T-helper 22 cell (primary cell): ENCODE results near the gene CDH4.

ENCODE experiments used
- DNase-seq: peaks from one replicate; pipeline ENCODE4 v3.0.0-alpha.2; 2020; ENCODE audit warnings: low read depth

Gene CDH4

DNA sequence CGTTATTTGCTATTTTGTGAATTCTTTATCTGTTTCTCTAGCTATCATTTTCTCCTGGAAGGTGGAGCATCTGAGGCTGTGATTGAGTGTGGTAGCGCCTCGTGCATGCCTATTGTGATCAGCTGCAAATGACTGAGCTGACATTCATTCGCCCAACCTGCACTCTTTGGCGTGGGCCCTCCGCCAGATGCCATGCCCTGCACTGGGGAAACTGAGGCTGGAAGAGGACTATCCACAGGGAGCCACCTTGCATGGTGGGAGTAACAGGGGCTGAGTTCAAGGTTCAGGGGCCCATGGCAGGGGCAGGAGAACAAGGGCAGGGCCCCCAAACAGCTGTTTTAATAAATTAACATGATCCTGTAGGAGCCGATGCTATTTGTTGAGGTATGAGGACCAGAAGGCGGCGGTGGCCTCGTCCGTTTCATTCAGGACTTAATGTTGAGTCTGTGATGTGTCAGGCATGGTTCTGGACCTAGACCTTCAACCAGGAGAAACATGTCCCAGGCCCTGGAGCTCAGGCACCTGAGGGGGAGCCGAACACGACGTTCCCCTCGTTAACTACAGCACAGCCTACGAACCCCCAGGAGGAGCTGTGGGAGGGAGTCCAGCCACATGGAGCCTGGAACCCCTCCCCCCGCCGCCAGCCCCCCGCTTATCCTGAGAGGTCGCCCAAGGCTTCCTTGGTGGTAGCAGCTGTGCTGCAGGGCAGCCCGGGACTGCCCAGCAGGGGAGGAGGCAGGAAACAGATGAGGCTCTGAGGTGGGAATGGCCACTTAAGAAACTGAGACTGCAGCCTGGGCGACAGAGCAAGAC is 242.9 kb downstream of the CDH4 start:
- DNase-seq: no peak

DNA sequence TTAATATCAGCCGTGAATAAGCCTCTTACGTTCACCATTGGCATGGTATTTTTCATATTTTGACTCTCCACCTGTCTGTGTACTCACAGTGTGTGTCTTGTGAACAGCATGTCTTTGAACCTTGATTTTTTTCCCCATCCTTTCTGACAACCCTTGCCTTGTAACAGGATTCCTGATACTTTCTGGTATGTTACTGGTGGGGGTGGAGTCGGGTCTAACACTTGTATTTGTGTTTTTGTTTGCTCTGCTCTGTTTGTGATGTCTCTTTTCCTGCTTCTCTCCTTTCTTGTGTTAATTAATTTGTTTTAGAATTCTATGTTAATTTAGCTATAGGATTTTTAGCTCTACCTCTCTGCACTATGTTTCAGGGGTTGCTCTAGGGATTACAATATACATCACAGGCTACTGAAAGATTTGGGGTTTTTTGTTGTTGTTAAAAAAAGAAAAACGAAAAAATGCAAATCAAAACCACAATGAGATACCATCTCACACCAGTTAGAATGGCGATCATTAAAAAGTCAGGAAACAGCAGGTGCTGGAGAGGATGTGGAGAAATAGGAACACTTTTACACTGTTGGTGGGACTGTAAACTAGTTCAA is 245.1 kb downstream of the CDH4 start:
- no peak for DNase-seq

DNA sequence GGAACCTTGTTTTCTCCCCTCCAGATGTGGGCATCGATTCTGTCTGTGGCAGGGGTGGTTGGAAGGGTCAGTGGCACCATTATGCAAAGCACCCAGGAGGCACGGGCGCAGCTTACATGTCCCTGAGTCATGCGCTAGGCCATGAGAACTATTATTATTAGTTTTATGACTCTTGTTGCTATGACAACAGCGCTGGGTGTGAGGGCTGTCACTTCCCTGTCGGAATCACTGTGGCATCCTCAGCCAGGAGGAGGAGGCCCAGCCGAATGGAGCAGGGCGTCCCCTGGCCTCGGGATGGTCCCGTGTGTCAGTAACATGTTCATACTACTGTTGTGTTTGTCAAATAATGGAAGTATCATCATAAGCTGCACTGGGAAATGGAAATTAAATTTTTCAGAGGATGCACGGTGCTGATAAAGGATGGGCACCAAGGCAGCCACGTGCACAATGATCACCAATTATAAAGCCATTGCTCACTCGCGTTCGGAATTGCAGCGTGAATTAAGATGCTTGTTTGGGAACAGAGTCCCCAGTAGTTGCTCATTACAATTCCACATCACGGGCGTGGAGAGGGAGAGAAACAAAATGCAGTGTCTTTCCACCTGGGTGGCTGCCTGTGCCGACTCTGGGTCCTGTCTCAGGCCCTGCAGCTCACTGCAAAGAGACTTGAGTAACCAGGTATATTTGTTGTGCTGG is 247.9 kb downstream of the CDH4 start:
- no peak for DNase-seq

DNA sequence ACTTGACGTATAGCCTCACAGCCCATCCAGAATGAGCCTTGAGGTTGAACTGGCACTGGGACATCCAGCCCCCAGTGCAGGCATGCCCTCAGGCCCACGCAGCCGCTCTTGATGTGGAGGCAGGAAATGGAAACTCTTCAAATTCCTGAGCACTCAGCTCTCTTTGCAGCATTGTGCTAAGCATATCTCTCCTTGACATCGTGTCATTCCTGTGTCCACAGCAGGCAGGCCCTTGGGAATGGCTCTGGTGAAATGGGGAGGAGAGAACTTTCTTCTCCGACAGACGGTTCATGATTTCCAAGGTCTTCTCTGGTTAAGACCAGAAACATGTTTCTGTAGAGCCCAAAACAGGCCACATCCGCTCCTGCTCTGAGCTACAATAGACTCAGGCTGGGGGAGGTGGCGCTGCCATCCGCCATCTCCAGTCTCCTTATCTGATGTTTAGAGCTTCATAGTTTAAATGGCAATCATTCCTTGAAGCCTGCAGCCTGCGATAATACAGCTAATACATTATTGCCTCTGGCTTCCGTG is 248.8 kb downstream of the CDH4 start:
- no peak for DNase-seq

DNA sequence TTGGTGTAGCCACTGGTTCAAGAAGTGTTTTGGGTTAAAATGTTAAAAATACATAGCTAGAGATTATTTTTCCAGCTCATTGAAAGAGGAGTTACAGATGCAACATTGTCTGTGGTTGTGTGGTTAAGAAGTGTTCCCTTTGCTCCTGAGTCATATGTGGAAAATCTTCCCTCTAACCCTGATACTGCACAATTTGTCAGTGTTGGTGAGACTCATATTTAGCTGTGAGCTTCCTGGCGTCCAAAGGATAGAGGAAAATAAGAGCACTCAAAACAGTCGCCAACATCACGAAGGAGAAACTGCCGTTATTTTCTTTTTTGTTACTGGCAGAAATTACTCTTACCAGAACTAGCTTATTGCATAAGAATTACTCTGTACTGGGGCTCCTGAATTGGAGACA is 250.4 kb downstream of the CDH4 start:
- DNase-seq: no peak

DNA sequence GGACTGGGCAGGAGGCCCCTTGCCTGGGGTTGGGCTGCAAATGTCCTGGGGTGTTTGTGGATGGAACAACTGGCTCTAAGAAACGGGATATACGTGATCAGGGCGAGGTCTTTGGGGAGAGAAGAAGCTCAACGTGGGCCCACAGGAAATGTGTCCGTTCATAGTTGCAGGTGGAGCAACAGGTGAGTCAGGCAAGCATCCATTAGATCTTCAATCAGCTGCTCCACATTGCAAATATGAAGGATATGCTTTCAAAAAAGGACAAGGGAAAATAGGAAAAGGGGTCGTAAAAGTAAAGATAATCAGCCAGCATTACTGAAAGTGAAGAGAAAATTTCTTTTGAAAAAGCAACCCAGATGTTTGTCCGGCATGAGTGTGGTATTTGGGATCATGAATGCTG is 251.0 kb downstream of the CDH4 start:
- DNase-seq: no peak

DNA sequence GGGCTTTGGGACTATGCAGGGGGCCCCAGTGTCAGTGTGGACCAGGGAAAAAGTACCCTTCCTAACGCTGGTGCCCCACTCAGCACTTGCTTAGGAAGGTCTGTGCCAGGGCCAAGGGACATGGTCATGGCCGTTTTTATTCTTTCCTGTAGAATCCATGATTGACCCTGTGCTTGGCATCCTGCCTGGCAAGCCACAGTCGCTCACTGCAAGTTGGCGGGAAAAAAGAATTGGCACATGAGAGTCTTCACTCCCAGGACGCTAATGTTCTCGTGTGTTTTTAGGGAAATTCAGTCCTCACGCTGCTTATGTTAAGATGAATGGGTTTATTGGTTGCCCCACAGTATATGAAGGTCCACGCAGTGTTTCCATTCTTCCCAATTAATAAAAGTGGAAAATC is 253.4 kb downstream of the CDH4 start:
- no peak for DNase-seq

DNA sequence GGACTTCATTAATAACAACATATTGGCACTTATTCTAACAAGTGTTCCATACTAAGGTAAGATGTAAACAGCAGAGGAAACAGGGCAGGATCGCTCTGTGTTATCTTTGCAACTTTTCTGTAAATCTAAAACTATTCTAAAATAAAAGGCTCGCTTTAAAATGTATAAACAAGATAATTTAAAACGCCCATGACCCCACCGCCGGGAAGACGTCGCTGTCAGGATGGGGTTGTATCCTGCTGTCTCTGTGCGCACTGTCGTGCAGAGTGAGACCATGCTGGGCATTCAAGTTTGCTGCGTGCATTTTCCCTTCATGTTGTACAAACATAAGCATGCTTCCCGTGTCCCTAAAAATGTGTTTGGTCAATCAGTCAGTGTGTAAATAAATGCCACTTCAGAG is 255.7 kb downstream of the CDH4 start:
- DNase-seq: no peak

DNA sequence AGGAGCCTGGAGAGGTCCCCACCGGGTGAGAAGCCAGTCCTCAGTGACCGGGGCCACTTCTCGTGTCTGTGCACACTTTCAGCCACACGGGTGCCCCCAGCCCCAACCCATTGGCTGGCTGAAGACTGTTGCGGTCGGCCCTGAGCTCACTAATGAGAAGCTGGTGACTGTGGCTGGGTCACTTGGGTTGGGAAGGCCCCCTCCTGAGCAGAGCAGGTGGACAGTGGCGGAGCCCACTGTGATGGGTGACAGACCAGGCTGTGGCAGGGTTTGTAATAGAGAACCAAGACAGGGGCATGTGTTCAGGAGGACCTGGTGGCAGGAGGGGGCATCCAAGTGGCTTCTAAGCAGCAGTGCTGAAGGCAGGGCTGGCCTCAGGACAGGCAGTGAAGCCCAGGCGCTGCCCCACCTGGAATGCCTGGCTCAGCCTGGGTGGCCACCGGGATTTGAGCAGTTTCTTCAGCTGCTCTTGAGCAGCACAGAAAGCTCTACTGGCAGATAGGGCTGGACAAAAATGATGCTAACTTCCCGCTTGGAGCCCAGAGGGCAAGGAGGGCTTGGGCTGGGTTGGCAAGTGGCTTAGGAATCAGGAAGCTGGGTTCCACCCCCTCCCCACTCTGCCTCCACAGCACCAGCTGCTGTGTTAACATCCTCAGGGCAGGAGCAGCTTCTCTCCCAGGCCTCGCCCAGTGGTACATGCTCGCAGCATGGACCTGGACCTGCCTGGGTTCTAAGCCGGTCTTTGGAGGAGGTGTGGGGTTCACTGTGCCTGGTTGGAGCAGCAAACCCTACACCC is 256.4 kb downstream of the CDH4 start:
- DNase-seq: no peak

DNA sequence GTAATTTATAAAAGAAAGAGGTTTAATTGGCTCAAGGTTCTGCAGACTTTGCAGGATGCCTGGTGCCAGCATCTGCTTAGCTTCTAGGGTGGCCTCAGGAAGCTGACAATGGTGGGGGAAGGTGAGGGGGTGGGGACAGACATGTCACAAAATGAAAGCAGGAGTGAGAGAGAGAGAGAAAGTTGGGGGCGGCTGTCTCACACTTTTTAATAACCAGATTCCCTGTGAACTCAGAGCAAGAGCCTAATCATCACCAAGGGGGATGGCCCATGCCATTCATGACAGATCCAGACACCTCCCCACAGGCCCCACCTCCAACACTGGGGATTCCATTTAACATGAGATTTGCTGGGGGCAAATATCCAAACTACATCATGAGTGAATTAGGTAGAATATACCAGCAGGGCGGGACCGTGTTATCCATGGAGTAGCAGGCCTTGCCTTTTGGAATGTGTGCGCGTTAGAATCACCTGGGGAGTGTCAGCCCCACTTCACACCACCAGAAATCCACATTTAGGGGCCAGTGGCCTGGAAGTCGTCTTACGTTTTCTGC is 258.8 kb downstream of the CDH4 start:
- no peak for DNase-seq

DNA sequence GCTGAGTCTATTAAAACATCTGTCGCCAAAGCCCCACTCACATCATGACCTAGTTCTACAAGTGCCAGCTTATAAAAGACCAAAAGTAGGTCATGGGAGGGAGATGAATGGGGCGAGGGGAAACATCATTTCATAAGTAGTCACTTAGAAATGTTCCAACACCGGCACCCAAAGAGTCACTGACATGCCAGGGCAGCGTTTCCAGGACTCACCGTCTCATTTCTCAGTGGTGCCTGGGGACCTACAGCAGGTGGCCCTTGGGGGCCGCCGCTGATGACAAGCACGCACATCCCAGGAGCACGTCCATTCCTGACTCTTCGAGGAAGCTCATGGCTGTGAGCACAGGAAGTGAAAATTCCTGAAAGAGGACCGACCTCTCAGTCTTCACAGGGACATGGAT is 260.4 kb downstream of the CDH4 start:
- no peak for DNase-seq

DNA sequence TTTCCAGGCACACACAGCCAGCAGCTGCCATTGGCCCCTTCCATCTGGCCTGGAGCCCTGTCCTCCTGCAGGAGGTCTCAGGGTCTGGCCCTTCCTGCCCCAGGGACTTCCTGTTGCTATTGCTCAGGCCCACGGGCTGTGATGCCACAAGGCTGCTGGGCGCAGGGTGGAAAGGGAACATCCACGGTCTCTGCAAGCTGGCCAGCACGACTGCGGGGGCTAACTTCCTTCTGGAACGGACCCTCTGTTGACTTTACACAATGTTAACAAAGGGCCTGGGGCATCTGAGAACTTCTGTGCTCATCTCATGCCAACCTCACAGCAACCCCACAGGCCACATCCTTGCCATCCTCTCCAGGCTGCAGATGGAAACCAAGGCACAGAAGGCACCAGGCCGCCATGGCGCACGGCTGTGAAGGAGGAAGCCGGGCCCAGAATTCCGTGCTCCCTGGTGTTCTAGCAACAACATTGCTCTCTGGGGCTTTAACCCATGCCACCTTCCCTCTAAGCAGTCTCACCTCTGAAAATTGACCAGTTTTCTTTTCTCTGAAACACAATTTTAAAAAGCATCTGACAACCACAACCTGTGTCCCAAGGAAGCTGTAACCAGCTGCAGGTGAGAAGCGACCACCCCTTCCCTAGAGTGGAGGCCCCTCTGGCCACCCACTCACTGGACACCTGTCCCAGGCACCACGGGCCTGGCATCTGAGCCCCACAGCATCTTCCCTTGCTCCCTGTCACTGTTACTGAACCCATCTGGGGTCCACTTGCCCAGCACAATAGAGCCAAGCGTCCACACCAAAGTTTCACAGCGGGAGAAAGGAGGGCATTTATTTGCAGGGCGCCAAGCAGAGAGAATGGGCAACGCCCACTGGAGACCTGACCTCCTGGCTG is 261.3 kb downstream of the CDH4 start:
- no peak for DNase-seq

DNA sequence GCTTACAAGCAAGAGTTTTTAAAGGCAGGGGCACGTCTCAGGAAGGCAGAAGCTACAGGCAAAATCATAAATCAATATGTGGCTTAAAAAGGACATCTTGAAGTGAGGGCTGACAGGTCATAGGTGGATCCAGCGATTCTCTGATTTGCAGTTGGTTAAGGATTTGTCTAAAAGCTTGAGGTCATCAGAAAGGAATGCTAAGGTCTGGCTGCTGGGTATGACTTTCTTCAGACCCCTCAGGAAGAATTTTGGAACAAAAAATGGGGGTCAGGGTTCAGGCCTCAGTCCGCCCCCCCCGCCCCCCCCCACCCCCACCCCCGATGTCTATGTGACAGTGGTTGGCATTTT is 261.9 kb downstream of the CDH4 start:
- no peak for DNase-seq

DNA sequence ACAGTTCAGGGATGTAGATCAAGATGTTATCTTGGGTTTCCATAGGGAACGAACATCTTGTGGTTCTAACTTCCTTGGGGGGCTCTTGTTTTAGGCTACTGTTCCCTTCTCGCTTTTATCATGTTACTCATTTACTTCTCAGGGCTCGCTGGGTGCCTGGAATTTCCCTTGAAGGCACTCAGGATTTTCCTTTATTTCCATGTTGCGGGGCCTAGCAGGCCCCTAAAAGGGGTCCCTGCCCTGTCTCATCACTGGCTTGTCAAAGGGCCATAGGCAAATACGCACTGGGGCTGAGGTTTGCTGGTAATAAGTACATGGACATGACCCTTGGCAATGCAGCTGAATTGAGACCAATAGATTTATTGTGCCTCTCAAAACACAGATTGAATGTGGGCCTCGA is 262.3 kb downstream of the CDH4 start:
- DNase-seq: no peak

DNA sequence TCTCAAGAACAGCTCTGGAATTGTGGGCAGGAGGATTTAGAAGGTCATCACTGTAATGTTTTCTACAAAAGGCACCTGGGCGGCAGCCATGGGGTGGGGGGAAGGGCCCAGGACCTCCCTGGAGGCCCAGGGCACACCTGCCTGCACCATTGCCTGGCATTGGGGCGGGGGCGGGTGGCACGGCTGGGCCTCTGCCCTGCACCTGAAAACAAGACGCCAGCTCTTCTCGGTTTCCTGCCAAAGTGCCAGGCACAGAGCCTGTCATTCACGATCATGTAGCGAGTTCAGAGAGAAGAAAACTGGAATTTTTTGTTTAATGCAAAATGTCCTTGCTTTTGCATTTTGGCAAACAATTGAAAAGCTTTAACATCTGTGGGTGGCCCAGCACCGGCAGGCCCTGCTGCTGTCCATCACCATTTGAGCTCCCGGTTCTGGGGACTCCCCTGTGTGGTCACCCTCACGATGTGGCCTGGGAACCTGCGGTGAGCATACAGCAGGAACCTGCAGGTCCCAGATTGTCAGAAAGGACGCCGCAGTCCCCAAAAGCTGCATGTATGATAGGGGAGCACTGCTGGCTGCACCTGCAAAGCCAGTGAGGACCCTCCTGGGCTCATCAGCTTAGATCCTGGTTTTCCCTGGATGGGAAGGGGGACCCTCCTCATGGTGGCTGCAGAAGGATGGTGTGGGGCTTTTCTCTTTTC is 262.9 kb downstream of the CDH4 start:
- DNase-seq: no peak

DNA sequence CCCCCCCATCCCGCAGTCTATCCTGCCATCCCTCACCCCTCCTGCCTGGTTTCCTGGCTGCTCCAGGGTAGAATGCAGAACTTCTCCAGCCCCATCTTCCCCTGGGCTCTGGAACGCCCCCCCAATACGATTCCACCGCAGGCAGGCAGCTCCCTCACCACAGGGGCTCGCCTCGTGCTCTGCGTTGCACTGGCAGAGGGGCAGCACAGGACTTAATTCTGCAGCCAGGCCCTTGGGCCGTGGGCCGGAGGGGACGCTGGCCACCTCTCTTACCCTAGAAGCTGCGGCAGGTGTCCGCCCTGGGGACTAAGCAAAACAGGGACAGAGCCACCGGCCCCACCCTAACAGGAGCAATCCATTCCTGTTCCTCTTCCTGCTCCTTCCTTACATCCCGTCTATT is 263.9 kb downstream of the CDH4 start:
- DNase-seq: no peak

DNA sequence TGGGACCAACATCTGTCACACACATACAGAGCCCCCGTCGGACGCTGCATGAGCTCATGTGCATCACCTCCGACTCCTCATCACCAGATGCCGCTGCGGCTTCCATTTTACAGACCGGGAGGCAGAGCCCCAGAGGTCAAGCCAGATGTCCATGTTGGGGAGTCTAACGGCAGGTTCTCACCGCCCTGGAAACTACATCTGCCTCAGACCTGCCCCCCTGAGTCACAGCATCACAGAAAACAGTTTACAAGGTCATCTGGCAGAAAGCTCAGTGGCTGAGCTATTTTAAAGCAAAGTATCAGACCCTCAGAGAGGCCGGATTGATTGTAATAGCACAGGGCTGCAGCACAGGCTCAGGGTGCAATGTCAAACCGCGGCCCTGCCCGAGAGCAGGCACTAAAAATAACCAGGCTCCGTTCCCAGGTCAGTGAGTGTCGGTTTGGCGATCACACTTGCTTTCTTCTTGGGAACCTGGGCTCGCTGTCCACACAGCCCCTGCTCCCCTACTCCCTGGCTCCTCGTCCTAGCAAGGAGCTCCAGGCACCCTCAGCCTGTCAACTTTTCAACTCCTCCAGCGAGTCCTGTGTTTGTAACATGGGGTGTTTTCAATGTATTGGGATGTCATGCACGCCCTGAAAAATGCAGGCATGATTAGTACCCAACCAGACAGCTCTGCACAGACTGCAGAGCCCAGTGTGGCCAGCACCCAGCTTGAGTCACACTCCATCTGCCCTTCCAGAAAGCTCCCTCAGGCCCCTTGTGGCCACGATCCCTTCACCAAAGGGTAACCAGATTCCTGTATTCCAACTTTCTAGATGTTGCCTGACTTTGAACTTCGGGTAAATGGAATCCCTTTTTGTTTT is 264.5 kb downstream of the CDH4 start:
- no peak for DNase-seq

DNA sequence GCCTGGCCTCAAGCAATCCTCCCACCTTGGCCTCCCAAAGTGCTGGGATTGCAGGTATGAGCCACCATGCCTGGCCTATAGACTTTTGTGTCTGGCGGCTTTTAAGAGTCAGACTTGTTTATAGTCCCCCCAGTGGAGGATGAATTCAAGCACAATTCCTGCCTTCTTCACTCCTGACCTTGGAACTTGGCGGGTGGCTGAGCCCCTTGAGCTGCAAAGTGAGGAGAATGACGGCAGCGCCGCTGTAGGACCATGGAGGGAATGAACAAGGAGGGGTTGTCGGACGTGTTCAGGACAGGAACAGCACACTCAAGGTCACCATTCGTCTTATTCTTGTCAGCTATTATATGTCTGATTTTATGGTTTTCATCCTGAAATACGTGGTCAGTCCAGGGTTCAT is 265.4 kb downstream of the CDH4 start:
- DNase-seq: no peak

DNA sequence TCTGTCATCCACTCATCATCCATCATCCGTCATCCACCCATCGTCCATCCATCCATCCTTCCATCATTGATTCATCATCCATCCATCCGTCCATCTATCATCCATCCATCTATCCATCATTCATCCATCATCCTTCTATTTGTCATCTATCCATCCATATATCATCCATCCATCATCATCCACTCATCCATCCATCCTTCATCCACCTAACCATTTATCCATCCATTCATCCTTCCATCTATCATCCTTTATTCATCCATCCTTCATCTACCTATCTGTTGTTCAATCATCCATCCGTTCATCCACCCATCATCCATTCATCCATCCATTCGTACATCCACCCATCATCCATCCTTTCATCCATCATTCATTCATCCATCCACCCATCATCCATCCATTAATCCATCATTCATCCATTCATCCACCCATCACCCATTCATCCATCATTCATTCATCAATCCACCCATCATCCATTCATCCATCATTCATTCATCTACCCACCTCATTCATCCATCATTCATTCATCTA is 266.4 kb downstream of the CDH4 start:
- no peak for DNase-seq
